ENCODE measurements around the gene PREX1.

DNA sequence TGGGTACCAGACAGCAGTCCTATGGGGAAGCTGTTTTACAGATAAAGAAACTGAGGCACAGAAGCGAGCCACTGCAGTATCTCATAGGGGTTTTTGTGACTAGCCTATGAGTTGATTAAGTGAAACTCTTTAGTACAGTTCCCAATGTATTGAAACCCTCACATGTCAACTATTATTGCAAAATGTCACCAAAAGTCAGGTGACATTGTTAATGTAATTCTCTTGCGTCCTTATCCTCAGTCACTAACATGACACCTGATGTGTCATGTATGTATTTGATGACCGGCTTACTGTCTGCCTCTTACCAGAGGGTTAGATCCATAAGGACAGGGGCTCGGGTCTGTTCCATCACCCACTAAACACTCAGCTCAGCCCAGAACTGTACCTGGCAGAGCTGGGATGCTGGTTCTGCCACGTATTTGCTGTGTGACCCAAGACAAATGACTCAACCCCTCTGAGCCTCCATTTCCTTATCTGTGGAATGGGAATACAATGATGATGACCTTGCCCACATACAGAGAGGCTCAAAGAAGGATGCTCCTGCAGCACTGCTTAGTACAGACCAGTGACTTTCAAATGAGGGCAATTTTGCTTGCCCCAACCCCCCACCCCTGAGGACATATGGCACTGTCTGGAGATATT lies 32.9 kb downstream of the PREX1 start:
- TF ChIP-seq MAZ (IDR thresholded peaks at IDR 0.05; ENCODE audit: borderline replicate concordance, low read depth, low read length) (no peak), RFX5 (IDR thresholded peaks at IDR 0.05; ENCODE audit: low read depth, low read length) (no peak), POLR2A (IDR thresholded peaks at IDR 0.05; ENCODE audit: low read depth, low read length) (no peak), NFE2L2 (IDR thresholded peaks at IDR 0.05; ENCODE audit: low read depth, low read length) (no peak), FOS (IDR thresholded peaks at IDR 0.05; ENCODE audit: low read depth, low read length) (no peak), SMC3 (IDR thresholded peaks at IDR 0.05; ENCODE audit: low read depth, low read length) (no peak), RAD21 (IDR thresholded peaks at IDR 0.05; ENCODE audit: low read length) (no peak)
- TF ChIP-seq, protein P1, sequence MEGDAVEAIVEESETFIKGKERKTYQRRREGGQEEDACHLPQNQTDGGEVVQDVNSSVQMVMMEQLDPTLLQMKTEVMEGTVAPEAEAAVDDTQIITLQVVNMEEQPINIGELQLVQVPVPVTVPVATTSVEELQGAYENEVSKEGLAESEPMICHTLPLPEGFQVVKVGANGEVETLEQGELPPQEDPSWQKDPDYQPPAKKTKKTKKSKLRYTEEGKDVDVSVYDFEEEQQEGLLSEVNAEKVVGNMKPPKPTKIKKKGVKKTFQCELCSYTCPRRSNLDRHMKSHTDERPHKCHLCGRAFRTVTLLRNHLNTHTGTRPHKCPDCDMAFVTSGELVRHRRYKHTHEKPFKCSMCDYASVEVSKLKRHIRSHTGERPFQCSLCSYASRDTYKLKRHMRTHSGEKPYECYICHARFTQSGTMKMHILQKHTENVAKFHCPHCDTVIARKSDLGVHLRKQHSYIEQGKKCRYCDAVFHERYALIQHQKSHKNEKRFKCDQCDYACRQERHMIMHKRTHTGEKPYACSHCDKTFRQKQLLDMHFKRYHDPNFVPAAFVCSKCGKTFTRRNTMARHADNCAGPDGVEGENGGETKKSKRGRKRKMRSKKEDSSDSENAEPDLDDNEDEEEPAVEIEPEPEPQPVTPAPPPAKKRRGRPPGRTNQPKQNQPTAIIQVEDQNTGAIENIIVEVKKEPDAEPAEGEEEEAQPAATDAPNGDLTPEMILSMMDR (conservative IDR thresholded peaks at IDR 0.05; ENCODE audit: low read depth, low read length), result no peak
